ENCODE results near the gene SORCS1.

GRCh38 chr10:106904209-106904608 is 260.3 kb downstream of the SORCS1 start:
- TF ChIP-seq MAX (IDR thresholded peaks at IDR 0.05) (no peak), KDM4A (IDR thresholded peaks at IDR 0.05; ENCODE audit: low read depth, low read length, severe bottlenecking) (no peak), ASH2L (IDR thresholded peaks at IDR 0.05; ENCODE audit: low read length) (no peak), GABPA (IDR thresholded peaks at IDR 0.05; ENCODE audit: borderline replicate concordance, insufficient read depth, low read length) (no peak), SUZ12 (IDR thresholded peaks at IDR 0.05; ENCODE audit: low read length) (no peak), CTCF (IDR thresholded peaks at IDR 0.05; ENCODE audit: control extremely low read depth in 1 of 3, insufficient read depth in 1 of 3, low read depth in 1 of 3, low read length in 3 of 3) (no peak), EGR1 (IDR thresholded peaks at IDR 0.05; ENCODE audit: borderline replicate concordance, low read depth, low read length) (no peak), POLR2AphosphoS5 (IDR thresholded peaks at IDR 0.05; ENCODE audit: low read depth, low read length) (no peak), NRF1 (IDR thresholded peaks at IDR 0.05; ENCODE audit: low read depth, low read length) (no peak), EP300 (IDR thresholded peaks at IDR 0.05; ENCODE audit: borderline replicate concordance in 1 of 2, low read depth in 2 of 2, low read length in 2 of 2) (no peak), ZNF274 (IDR thresholded peaks at IDR 0.05; ENCODE audit: borderline replicate concordance, extremely low read depth, low read length) (no peak), RAD21 (IDR thresholded peaks at IDR 0.05 in 1 of 2, conservative IDR thresholded peaks at IDR 0.05 in 1 of 2; ENCODE audit: low read depth in 2 of 2, low read length in 2 of 2) (no peak), POLR2A (IDR thresholded peaks at IDR 0.05; ENCODE audit: control extremely low read depth in 1 of 2, low read depth in 2 of 2, low read length in 2 of 2) (no peak)
